HCT116 (cell line): ENCODE data around the gene ST7L. TPM values are rescaled to one million over a fixed set of nuclear protein-coding genes. Genes with fewer than 3 reads are reported as not detected.
A peak's percentile ranks its signal among the peaks of the same experiment; 100 is the strongest.

ENCODE experiments used
- ATAC-seq: fragments of 200-7000 bp; cut with Tn5 transposase; 2 replicates; pipeline ENCODE4 v1.9.1; 2020; ENCODE audit warnings: mild to moderate bottlenecking, moderate library complexity
- BruUV-seq: library from RNA; stranded (reverse); fragments of 400-500 nt; replicated peaks from 2 replicates; lab custom pipeline; 2021; lab: Mats Ljungman, UMichigan
- CTCF ChIA-PET: fragments of 300-600 bp; sonication (Branson Sonifier 250); formaldehyde crosslinking; loops from one replicate; lab custom pipeline; 2021; ENCODE audit warnings: antibody characterized with exemption; lab: Charles Lee
- POLR2A ChIA-PET: fragments of 300-600, 350-600 bp; sonication (Branson Sonifier 250); formaldehyde crosslinking; loops from one replicate; lab custom pipeline; 2021; ENCODE audit warnings: antibody characterized with exemption; lab: Charles Lee
- RAD21 ChIA-PET, 2 experiments: fragments of 300-600 bp; sonication (Branson Sonifier 250); formaldehyde crosslinking; loops; one replicate each; lab custom pipeline; 2023; ENCODE audit warnings: low total read pairs in 2 of 2; ENCODE audit not compliant: uncharacterized antibody in 2 of 2, unreplicated experiment in 2 of 2, low non-redundant PET in 1 of 2; lab: Charles Lee
- DNase-seq: peaks from one replicate; pipeline ENCODE4 v3.0.0-alpha.2; 2010; ENCODE audit warnings: low read depth, low spot score
- H2AFZ ChIP-seq: fragments of 200-600 bp; shearing (Covaris generic), sonication (generic); 2 replicates; pipeline ENCODE4 v1.6.1; 2017; ENCODE audit warnings: low read depth, mixed run types, mixed read lengths, antibody characterized with exemption, low read length; ENCODE audit not compliant: poor library complexity, severe bottlenecking
- H3K27ac ChIP-seq: 2 replicates; pipeline ENCODE4 v1.5.1; 2012; ENCODE audit warnings: low read depth, low read length
- H3K27me3 ChIP-seq: fragments of 200-600 bp; sonication (generic); 2 replicates; pipeline ENCODE4 v1.6.1; 2016; ENCODE audit warnings: mixed run types, low read length, mixed read lengths; ENCODE audit not compliant: insufficient read depth
- H3K36me3 ChIP-seq, 2 experiments: fragments of 200-500 bp in 1 of 2; fragments of 200-600 bp in 1 of 2; sonication (Bioruptor generic) in 1 of 2; sonication (generic) in 1 of 2; 2 replicates each; pipeline versions ENCODE4 v1.5.1 to v1.6.1; 2014 to 2016; ENCODE audit warnings: low read length in 2 of 2, inconsistent platforms in 1 of 2, mixed read lengths in 1 of 2, mixed run types in 1 of 2; ENCODE audit not compliant: insufficient read depth in 2 of 2, control insufficient read depth in 1 of 2
- H3K4me1 ChIP-seq, 2 experiments: fragments of 200-600 bp in 1 of 2; sonication (generic) in 1 of 2; 2 replicates each; pipeline versions ENCODE4 v1.5.1 to v1.6.1; 2012 to 2017; ENCODE audit warnings: low read length in 2 of 2, inconsistent platforms in 1 of 2, mild to moderate bottlenecking in 1 of 2, mixed read lengths in 1 of 2, mixed run types in 1 of 2, moderate library complexity in 1 of 2; ENCODE audit not compliant: insufficient read depth in 2 of 2, control insufficient read depth in 1 of 2
- H3K4me2 ChIP-seq: fragments of 200-600 bp; sonication (generic); 2 replicates; pipeline ENCODE4 v1.6.1; 2017; ENCODE audit warnings: mixed run types, low read length, mixed read lengths
- H3K4me3 ChIP-seq, 2 experiments: fragments of 200-600 bp in 1 of 2; sonication (generic) in 1 of 2; replicated peaks in 1 of 2; 2 replicates each; pipeline ENCODE4 v1.5.1; 2011 to 2016; ENCODE audit warnings: low read length in 2 of 2, control low read depth in 1 of 2, low read depth in 1 of 2, mild to moderate bottlenecking in 1 of 2, mixed read lengths in 1 of 2, mixed run types in 1 of 2
- H3K79me2 ChIP-seq: fragments of 200-600 bp; sonication (generic); 2 replicates; pipeline ENCODE4 v1.6.1; 2017; ENCODE audit warnings: mild to moderate bottlenecking, mixed run types, low read length, moderate library complexity, mixed read lengths; ENCODE audit not compliant: insufficient read depth
- H3K9ac ChIP-seq: fragments of 200-600 bp; sonication (generic); 2 replicates; pipeline ENCODE4 v1.6.1; 2016; ENCODE audit warnings: low read length, mixed read lengths
- H3K9me2 ChIP-seq: fragments of 200-600 bp; sonication (generic), shearing (Covaris generic); 2 replicates; pipeline ENCODE4 v1.6.1; 2017; ENCODE audit warnings: mixed run types, mild to moderate bottlenecking, moderate library complexity; ENCODE audit not compliant: insufficient read depth
- H3K9me3 ChIP-seq, 2 experiments: fragments of 200-500 bp in 1 of 2; fragments of 200-600 bp in 1 of 2; sonication (Bioruptor generic) in 1 of 2; sonication (generic) in 1 of 2; 2 replicates each; pipeline ENCODE4 v1.6.1; 2014 to 2017; ENCODE audit warnings: low read length in 2 of 2, mixed read lengths in 2 of 2, inconsistent platforms in 1 of 2, low read depth in 1 of 2, mild to moderate bottlenecking in 1 of 2, mixed run types in 1 of 2, moderate library complexity in 1 of 2; ENCODE audit not compliant: control insufficient read depth in 1 of 2, insufficient read depth in 1 of 2
- H4K20me1 ChIP-seq: fragments of 200-600 bp; sonication (generic), shearing (Covaris generic); 2 replicates; pipeline ENCODE4 v1.6.1; 2017; ENCODE audit warnings: mixed run types, mild to moderate bottlenecking, moderate library complexity; ENCODE audit not compliant: insufficient read depth
- CBX3 ChIP-seq: IDR thresholded peaks from 2 replicates; pipeline ENCODE4 v1.6.1; 2012; ENCODE audit warnings: low read depth
- EGR1 ChIP-seq: IDR thresholded peaks from 2 replicates; pipeline ENCODE4 v1.6.1; 2012; ENCODE audit warnings: low read depth
- FOSL1 ChIP-seq: IDR thresholded peaks from 2 replicates; pipeline ENCODE4 v1.6.1; 2012; ENCODE audit warnings: low read depth
- JUND ChIP-seq: IDR thresholded peaks from 2 replicates; pipeline ENCODE4 v1.6.1; 2012
- POLR2AphosphoS5 ChIP-seq: IDR thresholded peaks from 2 replicates; pipeline ENCODE4 v1.6.1; 2011; ENCODE audit warnings: mild to moderate bottlenecking, low read depth, low read length, moderate library complexity
- RAD21 ChIP-seq: IDR thresholded peaks from 2 replicates; pipeline ENCODE4 v1.6.1; 2012; ENCODE audit warnings: low read depth, mild to moderate bottlenecking
- SIN3A ChIP-seq: IDR thresholded peaks from 2 replicates; pipeline ENCODE4 v1.6.1; 2012; ENCODE audit warnings: low read depth
- SP1 ChIP-seq: IDR thresholded peaks from 2 replicates; pipeline ENCODE4 v1.6.1; 2012; ENCODE audit warnings: low read depth
- YY1 ChIP-seq: IDR thresholded peaks from 2 replicates; pipeline ENCODE4 v1.6.1; 2011; ENCODE audit warnings: low read length, low read depth, moderate library complexity, mild to moderate bottlenecking; ENCODE audit not compliant: insufficient replicate concordance; ENCODE audit errors: extremely low read depth
- ZFX ChIP-seq: fragments of 450-650 bp; IDR thresholded peaks from 2 replicates; pipeline ENCODE4 v1.6.1; 2017
- ZNF274 ChIP-seq: fragments of 200-500 bp; sonication (Bioruptor generic); IDR thresholded peaks from 2 replicates; pipeline ENCODE4 v1.6.1; 2014; ENCODE audit warnings: mild to moderate bottlenecking, low read depth, low read length, inconsistent platforms
- intact Hi-C: fragments of 100-400 bp; cut with micrococcal nuclease; formaldehyde crosslinking; loops from 2 replicates; pipeline ENCODE4 v1.10.0; 2022
- total RNA-seq: library from RNA; stranded (reverse); gene quantifications from one replicate; pipeline ENCODE4 v1.2.1, GENCODE V29; 2021; ENCODE audit not compliant: unreplicated experiment
- TF ChIP-seq, protein P1 (sequence below): IDR thresholded peaks from 2 replicates; pipeline ENCODE4 v1.6.1; 2012; ENCODE audit warnings: low read depth
- TF ChIP-seq, protein P2 (sequence below): IDR thresholded peaks from 2 replicates; pipeline ENCODE4 v1.6.1; 2011; ENCODE audit warnings: mild to moderate bottlenecking, low read length, moderate library complexity; ENCODE audit not compliant: insufficient replicate concordance; ENCODE audit errors: extremely low read depth
- TF ChIP-seq, protein P3 (sequence below): IDR thresholded peaks from 2 replicates; pipeline ENCODE4 v1.6.1; 2012

The ST7L gene
- total RNA-seq, 1 experiment from 2014 or later: 19.9 TPM

DNA sequence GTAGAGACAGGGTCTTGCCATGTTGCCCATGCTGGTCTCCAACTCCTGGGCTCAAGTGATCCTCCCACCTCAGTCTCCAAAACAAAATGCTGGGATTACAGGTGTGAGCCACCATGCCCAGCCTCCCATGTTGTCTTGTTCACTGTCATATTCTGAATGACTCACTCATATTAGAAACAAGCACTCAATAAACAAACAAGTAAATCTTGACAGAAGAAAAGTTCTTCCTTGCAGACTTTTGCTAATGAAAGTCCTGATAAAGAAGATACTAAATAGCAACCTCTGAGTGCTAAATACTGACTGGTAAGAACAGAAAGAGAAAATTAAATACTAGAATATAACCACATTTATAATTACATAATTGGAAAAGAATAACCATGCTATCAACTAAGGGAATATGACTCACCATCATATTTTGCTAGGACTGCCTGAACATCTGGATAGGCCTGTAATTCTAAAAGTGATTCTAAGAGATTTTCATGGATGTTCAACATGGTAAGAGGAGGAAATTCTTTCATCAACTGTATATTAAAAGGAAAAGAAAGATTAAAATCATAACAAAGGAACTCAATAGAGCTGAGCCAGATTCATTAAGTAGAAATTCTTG, 37.3 kb downstream of the ST7L start:
- Histone ChIP-seq H3K27me3 (no peaks in the 10 kb centered on the region), H3K36me3 (no peaks in the 10 kb centered on the region; a peak in 1 of 4 replicates), H3K4me3 (no peak overlapping the region), H3K27ac (no peak overlapping the region), H3K9ac (no peak overlapping the region), H3K9me2 (no peaks in the 10 kb centered on the region), H2AFZ (no peak overlapping the region), H3K4me1 (peaks cover 0 to 6% of the 10 kb centered on the region in 2 experiments; a peak in 1 of 4 replicates), H4K20me1 (no peaks in the 10 kb centered on the region), H3K4me2 (no peak overlapping the region), H3K79me2 (no peaks in the 10 kb centered on the region), H3K9me3 (no peaks in the 10 kb centered on the region)
- ATAC-seq: no peak; the same call in 1 of the 2 replicates
- POLR2A ChIA-PET: no interaction called here
- no peak for DNase-seq
- RAD21 ChIA-PET: no interaction called here
- CTCF ChIA-PET: no interaction called here
- intact Hi-C loops: no loop called here
- TF ChIP-seq JUND (peak; percentile 49; the same call in 1 of the 2 replicates), ZNF274 (no peak), FOSL1 (peak; percentile 32; the same call in 1 of the 2 replicates)
- BruUV-seq: no TSS peak

DNA sequence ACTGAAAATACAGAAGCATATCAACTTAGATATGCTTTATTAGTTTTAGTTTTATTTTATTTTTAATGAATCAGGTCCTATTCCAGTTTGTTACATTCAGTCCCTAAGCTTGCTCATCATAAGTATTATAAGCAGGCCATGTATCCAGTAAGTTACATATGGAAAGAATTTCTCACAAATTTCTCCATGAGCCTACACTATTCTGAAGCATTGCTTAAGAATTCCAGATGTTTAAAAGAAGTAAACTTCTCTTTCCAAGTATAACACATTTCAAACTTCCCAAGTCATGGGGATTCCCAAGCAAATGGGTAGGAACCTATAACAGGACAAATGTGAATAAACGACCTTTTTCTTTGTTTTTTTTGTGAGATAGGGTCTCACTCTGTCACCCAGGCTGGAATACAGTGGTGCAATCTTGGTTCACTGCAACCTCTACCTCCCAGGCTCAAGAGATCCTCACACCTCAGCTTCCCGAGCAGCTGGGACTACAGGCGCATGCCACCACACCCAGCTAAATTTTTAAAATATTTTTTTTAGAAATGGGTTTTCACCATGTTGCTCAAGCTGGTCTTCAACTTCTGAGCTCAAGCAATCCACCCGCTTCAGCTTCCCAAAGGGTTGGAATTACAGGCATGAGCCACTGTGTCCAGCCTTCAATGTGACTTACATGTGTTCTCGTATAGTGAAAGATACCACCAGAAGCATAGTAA, 39.0 kb downstream of the ST7L start:
- Histone ChIP-seq H3K36me3 (no peaks in the 10 kb centered on the region; a peak in 1 of 4 replicates), H3K27me3 (no peaks in the 10 kb centered on the region), H2AFZ (no peak overlapping the region), H3K4me3 (no peak overlapping the region), H3K27ac (no peak overlapping the region), H3K4me1 (peaks cover 10 to 17% of the 10 kb centered on the region in 2 experiments; a peak in 3 of 4 replicates), H3K9ac (no peak overlapping the region), H4K20me1 (no peaks in the 10 kb centered on the region), H3K9me3 (no peaks in the 10 kb centered on the region), H3K79me2 (no peaks in the 10 kb centered on the region), H3K9me2 (no peaks in the 10 kb centered on the region), H3K4me2 (no peak overlapping the region)
- DNase-seq (no peak), ATAC-seq (no peak)
- no TSS peak for BruUV-seq
- RAD21 ChIA-PET: no interaction called here
- intact Hi-C loops: no loop called here
- POLR2A ChIA-PET: no interaction called here
- CTCF ChIA-PET: no interaction called here
- TF ChIP-seq YY1: no peak
- TF ChIP-seq, protein P1, sequence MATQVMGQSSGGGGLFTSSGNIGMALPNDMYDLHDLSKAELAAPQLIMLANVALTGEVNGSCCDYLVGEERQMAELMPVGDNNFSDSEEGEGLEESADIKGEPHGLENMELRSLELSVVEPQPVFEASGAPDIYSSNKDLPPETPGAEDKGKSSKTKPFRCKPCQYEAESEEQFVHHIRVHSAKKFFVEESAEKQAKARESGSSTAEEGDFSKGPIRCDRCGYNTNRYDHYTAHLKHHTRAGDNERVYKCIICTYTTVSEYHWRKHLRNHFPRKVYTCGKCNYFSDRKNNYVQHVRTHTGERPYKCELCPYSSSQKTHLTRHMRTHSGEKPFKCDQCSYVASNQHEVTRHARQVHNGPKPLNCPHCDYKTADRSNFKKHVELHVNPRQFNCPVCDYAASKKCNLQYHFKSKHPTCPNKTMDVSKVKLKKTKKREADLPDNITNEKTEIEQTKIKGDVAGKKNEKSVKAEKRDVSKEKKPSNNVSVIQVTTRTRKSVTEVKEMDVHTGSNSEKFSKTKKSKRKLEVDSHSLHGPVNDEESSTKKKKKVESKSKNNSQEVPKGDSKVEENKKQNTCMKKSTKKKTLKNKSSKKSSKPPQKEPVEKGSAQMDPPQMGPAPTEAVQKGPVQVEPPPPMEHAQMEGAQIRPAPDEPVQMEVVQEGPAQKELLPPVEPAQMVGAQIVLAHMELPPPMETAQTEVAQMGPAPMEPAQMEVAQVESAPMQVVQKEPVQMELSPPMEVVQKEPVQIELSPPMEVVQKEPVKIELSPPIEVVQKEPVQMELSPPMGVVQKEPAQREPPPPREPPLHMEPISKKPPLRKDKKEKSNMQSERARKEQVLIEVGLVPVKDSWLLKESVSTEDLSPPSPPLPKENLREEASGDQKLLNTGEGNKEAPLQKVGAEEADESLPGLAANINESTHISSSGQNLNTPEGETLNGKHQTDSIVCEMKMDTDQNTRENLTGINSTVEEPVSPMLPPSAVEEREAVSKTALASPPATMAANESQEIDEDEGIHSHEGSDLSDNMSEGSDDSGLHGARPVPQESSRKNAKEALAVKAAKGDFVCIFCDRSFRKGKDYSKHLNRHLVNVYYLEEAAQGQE: no peak
- no peak for TF ChIP-seq JUND
- TF ChIP-seq SIN3A: no peak
- TF ChIP-seq POLR2AphosphoS5: no peak
- no peak for TF ChIP-seq ZFX
- TF ChIP-seq, protein P2, sequence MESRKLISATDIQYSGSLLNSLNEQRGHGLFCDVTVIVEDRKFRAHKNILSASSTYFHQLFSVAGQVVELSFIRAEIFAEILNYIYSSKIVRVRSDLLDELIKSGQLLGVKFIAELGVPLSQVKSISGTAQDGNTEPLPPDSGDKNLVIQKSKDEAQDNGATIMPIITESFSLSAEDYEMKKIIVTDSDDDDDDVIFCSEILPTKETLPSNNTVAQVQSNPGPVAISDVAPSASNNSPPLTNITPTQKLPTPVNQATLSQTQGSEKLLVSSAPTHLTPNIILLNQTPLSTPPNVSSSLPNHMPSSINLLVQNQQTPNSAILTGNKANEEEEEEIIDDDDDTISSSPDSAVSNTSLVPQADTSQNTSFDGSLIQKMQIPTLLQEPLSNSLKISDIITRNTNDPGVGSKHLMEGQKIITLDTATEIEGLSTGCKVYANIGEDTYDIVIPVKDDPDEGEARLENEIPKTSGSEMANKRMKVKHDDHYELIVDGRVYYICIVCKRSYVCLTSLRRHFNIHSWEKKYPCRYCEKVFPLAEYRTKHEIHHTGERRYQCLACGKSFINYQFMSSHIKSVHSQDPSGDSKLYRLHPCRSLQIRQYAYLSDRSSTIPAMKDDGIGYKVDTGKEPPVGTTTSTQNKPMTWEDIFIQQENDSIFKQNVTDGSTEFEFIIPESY: no peak
- no peak for TF ChIP-seq RAD21
- TF ChIP-seq EGR1: no peak
- TF ChIP-seq, protein P3, sequence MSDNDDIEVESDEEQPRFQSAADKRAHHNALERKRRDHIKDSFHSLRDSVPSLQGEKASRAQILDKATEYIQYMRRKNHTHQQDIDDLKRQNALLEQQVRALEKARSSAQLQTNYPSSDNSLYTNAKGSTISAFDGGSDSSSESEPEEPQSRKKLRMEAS: no peak
- TF ChIP-seq CBX3: no peak
- no peak for TF ChIP-seq SP1
